Measurements from ENCODE around the gene ADAMTS8. TPM values are rescaled to one million over a fixed set of nuclear protein-coding genes. Genes with fewer than 3 reads are reported as not detected.

ADAMTS8 gene, protein sequence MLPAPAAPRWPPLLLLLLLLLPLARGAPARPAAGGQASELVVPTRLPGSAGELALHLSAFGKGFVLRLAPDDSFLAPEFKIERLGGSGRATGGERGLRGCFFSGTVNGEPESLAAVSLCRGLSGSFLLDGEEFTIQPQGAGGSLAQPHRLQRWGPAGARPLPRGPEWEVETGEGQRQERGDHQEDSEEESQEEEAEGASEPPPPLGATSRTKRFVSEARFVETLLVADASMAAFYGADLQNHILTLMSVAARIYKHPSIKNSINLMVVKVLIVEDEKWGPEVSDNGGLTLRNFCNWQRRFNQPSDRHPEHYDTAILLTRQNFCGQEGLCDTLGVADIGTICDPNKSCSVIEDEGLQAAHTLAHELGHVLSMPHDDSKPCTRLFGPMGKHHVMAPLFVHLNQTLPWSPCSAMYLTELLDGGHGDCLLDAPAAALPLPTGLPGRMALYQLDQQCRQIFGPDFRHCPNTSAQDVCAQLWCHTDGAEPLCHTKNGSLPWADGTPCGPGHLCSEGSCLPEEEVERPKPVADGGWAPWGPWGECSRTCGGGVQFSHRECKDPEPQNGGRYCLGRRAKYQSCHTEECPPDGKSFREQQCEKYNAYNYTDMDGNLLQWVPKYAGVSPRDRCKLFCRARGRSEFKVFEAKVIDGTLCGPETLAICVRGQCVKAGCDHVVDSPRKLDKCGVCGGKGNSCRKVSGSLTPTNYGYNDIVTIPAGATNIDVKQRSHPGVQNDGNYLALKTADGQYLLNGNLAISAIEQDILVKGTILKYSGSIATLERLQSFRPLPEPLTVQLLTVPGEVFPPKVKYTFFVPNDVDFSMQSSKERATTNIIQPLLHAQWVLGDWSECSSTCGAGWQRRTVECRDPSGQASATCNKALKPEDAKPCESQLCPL
- total RNA-seq, result not detected

DNA sequence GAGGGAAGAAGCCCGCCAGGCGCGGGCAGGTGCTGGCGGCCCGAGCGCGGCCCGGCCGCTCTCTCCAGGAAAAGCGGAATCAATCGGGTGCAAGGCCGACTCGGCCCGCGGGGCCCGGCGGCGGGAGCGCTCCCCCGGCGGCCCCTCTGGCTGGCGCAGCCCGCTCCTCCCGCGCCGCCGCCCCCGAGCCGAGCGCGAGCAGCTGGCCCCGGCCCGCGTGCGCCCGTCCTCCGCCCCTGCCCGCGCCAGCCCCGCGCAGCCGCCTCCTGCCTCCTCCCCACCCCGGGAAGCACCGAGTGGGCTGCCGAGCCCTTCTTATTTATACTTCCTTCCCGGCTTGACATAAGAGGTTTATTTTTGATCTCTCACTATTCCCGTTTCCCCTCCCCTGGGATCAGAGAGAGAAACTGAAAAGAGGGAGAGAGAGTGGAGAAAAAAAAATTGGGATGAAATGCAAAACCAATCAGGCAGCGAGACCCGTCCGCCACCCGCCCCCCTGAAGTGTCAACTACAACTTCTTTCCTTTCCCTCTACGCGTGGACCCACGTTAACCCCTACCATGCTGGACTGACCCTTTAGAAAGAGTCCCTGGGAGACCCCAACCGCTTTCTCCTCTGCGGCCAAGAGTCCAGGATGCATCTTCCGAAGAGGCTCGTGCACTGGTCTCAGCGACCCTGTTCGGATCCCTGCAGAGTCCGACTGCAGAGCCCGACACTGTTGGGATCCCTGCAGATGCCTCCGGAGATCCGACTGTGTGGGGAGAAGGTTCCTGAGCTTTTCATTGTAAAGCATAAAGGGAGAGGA, at the start of gene ADAMTS8:
Gene ADAMTS8 (minus strand): TSS at position 294 of the 804 bp plus-strand sequence. CDS start 323 bp downstream, outside the sequence.
- DNase-seq, result no peak

DNA sequence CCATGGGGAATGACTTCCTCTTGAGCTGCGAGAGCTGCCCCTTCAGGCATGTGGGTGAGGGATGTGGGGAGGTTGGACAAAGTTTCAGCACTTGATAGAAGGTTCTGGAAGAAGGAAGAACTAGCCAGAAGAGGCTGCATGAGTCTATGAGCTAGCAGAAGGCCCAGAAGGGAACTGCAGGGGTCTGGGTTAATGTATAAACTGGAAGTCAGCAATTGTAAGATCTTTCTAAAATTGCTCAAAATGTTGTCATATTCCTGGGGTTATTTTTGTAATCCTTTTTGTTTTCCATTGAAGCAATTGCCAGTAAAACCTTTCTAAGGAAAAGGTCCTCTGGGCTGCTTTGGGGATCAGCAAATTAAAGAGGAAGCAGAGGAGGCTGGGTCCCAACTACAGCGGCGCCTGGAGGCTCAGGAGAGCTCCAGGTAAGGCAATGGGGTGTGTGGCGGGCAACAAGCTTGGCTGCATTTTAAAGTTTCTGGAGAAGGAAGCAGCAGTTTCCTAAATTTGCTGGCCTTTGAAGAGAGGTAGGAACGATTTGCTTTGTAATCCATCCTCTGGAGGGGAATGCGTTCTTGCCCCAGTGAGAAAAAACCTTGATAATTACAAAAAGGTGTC, 49.3 kb upstream of the ADAMTS8 start:
- no peak for DNase-seq

DNA sequence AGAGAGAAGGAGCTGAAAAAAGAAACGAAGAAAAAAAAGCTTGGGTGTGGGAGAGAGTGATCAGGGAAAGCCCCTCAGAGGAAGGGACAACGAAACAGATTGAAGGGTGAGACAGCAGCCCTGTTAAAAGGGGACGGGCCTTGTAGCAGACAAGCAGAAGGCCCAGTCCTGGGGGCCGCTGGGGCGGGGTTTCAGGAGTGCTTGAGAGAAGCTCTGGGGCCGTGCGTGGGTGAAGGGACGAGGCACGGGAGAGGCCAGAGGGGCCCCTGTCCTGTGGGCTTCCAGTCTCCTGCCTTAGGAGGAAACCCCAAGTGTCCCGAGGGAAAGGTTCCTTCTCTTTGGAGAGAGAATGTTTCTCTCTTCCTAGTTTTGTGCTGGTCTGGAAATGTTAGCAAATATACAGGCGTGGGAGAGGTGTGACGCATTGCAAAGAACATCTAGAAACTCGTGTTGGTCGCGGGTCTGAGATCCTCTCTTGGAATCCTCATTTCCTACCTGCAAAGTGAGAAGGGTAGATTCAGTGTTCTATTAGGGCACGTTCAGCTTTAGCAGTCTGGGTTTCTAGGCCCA, 48.6 kb upstream of the ADAMTS8 start:
- DNase-seq, result no peak

DNA sequence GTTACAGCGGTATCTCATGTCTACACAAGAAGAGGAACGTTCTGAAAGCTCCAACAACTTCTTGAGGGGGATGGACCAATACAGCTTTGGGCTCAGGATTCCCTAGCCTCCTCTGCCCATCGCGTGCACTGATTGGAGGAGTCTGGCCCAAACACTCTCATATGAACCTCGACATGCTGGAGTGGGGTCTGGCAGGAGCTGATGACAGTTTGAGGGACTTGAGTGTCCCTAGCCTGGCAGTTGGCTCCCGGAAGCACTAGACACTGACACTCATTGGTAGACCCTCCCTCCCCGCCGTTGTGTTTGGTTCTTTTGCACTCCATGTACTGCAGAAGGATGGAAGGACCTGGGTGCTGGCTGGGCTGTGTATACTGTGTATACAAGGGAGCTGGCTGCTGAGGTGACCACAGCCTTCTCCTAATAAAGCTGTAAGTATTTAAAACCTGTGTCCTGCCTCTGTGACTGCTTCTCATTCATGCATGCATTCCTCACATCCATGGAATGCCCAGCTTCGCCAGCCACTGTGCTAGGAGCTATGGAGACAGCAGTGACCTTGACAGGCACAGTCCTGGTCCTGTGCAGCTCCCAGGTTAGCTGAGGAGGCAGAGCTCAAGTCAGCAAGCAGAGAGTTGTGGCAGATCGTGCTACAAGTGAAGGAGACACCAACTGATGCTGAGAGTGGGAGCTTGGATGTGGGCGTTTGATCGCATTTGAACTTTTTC, 48.0 kb upstream of the ADAMTS8 start:
- DNase-seq, result no peak

DNA sequence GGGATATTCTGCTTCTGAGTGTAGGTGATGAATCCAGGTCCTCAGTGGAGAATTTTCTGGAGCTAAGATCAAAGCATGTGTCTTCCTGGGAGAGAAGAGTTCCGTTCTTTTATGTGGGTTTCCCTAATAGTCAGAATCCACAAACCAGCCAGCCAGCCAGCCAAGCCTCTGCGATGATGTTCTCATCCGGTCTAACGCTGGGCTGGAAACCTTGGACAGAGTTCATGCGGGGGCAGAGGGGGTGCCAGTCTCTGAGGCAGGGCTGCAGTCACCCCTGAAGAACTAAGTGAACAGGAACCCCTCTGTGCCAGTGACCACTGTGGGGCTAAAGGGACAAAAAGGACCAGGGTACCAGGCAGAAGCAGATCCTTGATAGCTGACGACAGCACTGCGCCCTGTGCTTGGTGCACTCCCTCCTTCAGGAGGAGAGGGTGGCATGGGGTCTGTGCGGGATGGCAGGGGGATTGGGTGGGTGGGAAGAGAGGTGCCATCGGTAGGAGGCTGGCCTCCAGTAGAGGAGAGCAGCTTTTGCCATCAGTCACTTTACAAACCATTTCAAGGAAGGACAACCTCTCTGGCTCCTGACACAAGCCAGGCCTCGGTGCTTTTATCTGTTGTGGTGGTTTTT, 47.1 kb upstream of the ADAMTS8 start:
- no peak for DNase-seq

DNA sequence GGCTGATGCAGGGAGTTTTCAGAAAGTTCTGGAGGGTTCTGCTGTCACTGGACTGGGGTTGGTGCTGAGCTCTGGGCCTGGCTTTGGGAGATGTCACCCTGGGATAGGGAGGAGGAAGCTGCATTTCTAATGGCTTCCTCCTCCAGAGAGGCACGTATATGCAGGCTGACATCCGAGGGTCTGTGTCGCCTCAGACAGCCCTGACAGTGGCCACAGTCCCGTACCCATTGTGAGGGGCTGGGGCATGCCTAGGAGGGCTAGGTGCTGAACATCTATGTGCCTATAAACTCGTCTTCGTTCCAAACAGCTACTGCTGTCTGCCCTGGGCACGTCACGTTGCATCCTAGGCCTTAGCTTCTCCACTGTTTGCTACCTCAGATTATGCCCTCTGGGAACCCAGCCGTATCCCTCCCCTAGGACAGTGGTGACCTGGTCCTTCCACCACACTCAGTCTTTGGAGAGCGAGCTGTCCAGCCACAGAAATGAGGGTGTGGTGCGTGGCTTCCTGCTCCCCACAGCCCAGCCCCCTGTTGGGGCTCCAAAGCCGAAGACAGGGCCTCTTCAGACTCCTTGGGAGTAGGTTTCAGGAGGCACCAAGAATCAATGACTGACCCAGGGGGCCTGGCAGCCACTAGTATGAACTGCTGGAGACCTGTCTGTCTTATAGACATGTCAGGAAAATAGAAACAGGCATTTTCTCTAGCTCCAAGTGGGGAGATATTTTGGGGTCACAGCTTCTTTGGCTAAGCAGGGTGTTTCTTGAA, 46.4 kb upstream of the ADAMTS8 start:
- DNase-seq, result no peak

DNA sequence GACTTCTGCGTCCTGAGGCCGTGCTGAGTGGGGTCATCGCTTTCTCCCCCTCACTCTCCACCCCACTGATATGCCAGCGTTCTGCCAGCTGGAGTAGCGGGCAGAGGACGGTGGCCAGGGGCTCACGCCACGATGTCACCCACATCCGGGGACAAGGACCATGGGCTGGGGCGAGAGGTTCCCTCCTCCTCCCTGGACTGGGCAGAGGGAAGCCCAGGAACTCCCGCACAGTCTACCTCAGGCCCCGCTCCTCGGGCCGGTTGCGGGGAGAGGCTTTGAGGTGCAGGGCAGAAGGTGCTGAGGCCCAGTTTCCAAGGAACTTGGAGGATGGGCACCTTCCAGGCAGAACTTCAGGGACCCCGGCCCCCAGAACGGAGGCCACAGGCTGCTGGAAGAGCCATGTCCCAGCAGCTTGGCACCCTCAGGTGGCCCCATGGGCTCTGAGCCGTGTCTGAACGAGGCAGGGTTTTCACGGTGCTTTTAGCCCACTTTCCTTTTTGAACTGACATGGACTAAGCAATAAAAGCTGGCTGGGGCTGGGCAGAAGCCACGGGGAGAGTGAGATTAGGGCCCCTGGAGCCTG, 45.5 kb upstream of the ADAMTS8 start:
- DNase-seq, result no peak

DNA sequence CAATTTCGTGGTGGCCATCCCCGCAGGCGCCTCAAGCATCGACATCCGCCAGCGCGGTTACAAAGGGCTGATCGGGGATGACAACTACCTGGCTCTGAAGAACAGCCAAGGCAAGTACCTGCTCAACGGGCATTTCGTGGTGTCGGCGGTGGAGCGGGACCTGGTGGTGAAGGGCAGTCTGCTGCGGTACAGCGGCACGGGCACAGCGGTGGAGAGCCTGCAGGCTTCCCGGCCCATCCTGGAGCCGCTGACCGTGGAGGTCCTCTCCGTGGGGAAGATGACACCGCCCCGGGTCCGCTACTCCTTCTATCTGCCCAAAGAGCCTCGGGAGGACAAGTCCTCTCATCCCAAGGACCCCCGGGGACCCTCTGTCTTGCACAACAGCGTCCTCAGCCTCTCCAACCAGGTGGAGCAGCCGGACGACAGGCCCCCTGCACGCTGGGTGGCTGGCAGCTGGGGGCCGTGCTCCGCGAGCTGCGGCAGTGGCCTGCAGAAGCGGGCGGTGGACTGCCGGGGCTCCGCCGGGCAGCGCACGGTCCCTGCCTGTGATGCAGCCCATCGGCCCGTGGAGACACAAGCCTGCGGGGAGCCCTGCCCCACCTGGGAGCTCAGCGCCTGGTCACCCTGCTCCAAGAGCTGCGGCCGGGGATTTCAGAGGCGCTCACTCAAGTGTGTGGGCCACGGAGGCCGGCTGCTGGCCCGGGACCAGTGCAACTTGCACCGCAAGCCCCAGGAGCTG, 44.8 kb upstream of the ADAMTS8 start:
- no peak for DNase-seq

DNA sequence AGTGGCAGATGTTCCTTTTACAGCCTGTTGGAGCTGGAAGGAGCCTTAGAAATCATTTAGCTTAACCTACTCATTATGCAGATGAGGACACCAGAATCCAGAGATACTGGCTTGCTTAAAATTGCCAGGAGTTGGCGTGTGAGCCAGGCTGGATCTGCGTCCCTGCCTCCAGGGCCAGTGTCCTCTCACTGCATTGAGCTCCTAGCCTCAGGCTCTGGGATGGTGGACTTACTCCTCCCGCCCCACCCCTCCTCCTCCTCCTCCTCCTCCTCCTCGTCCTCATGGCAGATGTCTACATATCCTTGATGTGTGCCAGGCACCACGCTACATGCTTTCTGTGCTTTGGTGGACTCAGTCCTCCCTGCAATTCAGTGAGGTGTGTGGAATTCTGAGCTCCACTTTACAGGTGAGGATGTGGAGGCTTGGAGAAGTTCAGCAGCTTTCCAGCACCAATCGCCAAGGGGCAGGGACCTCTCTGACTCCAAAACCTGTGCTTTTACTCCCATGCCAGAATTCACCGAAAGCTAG, 44.1 kb upstream of the ADAMTS8 start:
- no peak for DNase-seq

DNA sequence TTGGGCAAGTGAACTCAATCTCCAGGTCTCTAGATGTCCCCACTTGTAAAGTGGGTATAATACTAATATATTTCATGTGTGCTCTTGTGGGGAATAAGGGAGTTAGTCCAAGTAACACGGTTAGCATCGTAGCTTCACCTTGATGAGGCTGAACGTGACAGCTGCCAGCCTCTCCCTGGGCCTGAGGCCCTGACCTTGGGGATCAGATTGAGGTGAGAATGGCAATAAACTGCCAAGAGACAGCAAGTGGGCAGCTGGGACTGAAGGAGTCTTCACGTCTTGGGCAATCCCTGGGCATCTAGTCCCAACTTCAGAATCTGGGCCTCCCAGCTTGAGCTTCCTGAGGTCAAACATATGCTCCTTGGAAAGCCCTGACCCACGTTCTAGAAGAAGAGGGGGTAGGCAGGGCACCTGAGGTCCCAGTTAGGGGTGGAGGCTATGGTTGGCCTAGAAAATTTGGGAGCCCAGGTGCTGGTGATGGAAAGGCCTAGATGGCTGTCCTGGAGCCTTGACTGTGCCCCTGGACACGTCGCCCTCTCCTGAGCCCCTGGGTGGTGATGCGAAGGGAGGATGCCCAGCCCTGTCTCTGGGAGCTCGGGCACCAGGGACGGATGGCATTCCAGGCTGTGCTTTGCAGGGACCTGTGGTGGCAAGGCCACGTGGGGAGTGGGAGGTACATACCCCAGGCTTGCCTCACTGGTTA, 43.5 kb upstream of the ADAMTS8 start:
- DNase-seq, result no peak

DNA sequence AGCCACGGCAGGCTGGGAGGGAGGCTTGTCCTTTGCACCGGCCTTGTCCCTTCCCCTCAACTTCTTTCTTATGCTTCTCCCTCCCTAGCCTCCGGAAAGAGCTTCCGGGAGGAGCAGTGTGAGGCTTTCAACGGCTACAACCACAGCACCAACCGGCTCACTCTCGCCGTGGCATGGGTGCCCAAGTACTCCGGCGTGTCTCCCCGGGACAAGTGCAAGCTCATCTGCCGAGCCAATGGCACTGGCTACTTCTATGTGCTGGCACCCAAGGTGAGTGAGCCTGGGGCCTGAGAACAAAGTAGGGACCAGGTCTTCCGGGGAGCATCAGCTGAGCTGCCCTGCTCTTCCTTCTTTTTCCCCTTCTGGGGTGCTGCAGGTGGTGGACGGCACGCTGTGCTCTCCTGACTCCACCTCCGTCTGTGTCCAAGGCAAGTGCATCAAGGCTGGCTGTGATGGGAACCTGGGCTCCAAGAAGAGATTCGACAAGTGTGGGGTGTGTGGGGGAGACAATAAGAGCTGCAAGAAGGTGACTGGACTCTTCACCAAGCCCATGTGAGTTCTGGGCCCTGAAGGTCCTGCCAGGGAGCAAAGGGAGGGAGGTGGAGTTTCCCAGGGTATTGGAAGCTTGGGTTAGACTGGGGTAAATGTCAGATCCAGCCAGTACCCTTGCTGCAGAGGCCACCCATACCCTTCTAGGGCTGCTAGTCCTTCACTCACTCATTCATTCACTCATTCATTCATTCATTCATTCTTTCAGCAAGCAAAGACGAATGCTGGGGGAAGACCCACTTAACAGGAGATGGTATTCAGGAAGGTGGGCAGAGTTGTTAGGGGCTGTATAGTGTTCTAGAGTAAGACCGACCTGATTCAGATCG, 42.7 kb upstream of the ADAMTS8 start:
- no peak for DNase-seq

DNA sequence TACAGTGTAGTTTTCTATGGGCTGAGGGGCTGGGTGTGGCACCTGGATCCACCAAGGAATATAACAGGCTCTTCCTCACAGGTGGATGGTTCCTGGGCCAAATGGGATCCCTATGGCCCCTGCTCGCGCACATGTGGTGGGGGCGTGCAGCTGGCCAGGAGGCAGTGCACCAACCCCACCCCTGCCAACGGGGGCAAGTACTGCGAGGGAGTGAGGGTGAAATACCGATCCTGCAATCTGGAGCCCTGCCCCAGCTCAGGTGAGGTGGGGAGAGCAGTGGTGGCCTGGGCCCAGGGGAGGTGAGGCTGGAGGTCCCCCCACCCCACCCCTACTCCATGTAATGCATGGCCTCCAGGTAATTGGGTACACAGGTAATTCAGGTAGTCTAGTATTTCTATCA, 40.8 kb upstream of the ADAMTS8 start:
- no peak for DNase-seq

DNA sequence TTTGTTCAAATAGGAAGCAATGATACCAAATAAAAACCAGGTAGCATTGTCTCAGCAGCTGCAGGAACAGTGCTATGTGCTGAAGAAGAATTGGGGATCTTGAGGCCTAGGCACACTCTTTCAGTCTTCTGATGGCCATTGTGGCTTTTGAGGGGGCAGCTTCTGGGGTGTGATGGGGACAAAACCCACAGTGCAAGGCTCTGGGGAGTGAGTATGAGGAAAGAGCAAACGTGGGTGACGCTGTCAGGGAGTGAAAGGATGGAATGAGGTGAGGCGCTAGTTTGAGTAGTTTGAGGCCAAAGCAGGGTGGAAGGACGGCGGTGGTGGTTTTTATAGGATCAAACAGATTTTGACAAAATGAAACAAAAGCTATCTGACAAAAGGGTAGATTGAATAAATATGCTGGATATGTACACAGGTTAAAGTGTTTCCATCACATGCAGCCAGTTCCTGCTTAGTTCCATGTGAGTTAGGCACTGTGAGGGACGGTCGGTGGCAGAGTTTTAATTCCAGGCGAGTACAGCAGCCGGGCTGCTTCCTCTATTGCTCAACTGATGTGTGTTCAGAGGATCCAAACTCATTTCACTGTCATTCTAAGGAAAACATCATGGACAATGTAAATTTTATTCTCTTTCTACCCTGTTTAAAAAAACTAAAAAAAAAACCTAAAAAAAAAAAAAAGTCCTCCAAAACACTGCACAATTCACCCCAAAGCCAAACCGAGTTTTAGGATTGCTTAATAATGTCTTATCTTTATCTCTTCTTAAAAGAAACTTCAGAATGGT, 38.9 kb upstream of the ADAMTS8 start:
- DNase-seq, result no peak

DNA sequence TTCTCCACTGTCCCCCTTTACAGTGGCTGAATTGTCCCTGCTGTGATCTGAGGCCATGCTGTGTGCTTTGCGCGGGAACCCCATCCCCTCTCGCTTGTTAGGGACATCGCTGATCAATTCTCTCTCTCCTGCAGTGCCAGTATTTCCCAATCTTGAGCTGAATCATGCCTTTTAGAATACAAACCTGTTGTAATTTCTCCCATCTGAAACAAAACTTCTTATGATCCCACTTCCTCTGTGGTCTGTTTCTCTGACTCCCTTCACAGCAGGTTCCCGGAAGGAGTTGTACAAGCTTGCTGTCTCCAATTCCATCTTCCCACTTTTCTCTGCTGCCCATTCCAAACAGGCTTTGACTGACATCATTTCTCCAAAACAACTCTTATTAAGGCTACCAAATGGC, 36.9 kb upstream of the ADAMTS8 start:
- DNase-seq, result no peak

DNA sequence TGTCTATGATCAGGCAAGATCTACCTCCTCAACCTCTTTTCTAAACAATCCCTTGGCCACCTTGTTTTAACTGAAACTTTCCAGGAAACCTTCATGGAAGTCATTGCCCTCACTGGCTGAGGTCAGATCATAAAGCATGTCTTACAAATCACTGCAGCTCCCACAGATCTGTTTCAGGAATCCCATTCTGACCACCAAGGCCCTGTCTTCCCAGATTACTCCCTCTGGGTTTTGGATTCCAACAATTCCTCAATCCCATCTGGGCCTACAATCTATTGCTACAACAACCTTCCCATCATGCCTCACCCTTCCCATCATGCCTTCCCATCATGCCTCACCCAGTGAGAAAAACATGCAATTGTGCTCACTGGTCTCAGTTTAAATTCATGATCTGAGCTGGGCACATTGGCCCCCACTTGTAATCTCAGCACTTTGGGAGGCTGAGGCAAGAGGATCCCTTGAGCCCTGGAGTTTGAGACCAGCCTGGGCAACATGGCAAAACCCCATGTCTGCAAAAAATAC, 35.9 kb upstream of the ADAMTS8 start:
- no peak for DNase-seq

DNA sequence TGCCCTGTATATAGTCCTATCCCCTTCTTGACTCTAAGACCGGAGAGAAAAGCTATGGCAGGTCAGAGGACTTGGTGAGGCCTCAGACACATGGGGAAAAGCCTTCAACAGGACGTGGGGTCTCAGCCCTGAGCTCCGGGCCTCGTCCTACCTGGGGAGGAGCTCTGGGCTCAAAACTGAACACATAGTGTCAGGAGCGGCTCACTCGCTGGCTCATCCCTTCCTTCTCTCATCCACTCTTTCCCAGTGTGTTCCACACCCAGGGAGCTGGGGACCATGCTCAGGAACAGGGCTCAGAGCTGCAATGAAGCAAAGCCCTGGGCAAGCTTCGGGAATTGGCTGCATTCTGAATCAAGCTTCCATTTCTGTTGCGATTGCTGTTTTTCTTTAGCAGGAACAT, 34.5 kb upstream of the ADAMTS8 start:
- no peak for DNase-seq
